ENCODE measurements around the gene PRKN. TPM values are rescaled to one million over a fixed set of nuclear protein-coding genes. Genes with fewer than 3 reads are reported as not detected.

Gene PRKN
- total RNA-seq, 1 experiment from 2014 or later = 0.46 TPM

- POLR2A ChIA-PET = no interaction called here
- no peak overlapping the region for H3K27ac ChIP-seq (ENCODE audit: low read length)
- ATAC-seq = no peak
- no peaks in the 10 kb centered on the region for H3K9me3 ChIP-seq (ENCODE audit: control insufficient read depth, insufficient read depth, low read depth, low read length)
- CTCF ChIA-PET = no interaction called here
- H3K36me3 ChIP-seq (ENCODE audit: control insufficient read depth, insufficient read depth, low read length) = no peaks in the 10 kb centered on the region
- H3K27me3 ChIP-seq (ENCODE audit: control insufficient read depth, insufficient read depth, low read length) = no peaks in the 10 kb centered on the region
- TF ChIP-seq POLR2AphosphoS5 (IDR thresholded peaks at IDR 0.05; ENCODE audit: low read depth, low read length) (no peak), CTCF (IDR thresholded peaks at IDR 0.05) (no peak), TCF7L2 (IDR thresholded peaks at IDR 0.05; ENCODE audit: low read depth, low read length) (no peak), REST (IDR thresholded peaks at IDR 0.05; ENCODE audit: insufficient read depth in 1 of 2, low read depth in 2 of 2, low read length in 1 of 2) (no peak)
- H3K4me3 ChIP-seq (ENCODE audit: low read depth in 2 of 2, low read length in 2 of 2) = no peak overlapping the region
- in situ Hi-C loops (cut with HindIII; ENCODE audit: low pct_unique_long_range_greater_than_20kb, low sequenced_read_pairs) (no loop called here), intact Hi-C loops (cut with micrococcal nuclease; ENCODE audit: unreplicated experiment) (no loop called here)
- no TSS peak for BruUV-seq (replicated peaks)
- H3K4me1 ChIP-seq (ENCODE audit: control insufficient read depth, insufficient read depth, low read length) = no peaks in the 10 kb centered on the region
- no peak for DNase-seq (ENCODE audit: low read depth, low spot score)
Measured at GRCh38 chr6:162489101-162489976, 238.2 kb downstream of the PRKN start.

- no peak overlapping the region for H3K4me3 ChIP-seq (ENCODE audit: low read depth in 2 of 2, low read length in 2 of 2)
- no peaks in the 10 kb centered on the region for H3K27me3 ChIP-seq (ENCODE audit: control insufficient read depth, insufficient read depth, low read length)
- H3K36me3 ChIP-seq (ENCODE audit: control insufficient read depth, insufficient read depth, low read length) = no peaks in the 10 kb centered on the region
- no peak for TF ChIP-seq TCF7L2 (IDR thresholded peaks at IDR 0.05; ENCODE audit: low read depth, low read length)
- TF ChIP-seq REST (IDR thresholded peaks at IDR 0.05; ENCODE audit: insufficient read depth in 1 of 2, low read depth in 2 of 2, low read length in 1 of 2) = no peak
- no peak for TF ChIP-seq POLR2AphosphoS5 (IDR thresholded peaks at IDR 0.05; ENCODE audit: low read depth, low read length)
- TF ChIP-seq SIN3A (IDR thresholded peaks at IDR 0.05; ENCODE audit: borderline replicate concordance, insufficient read depth, low read depth, low read length) = no peak
- no peak for TF ChIP-seq CTCF (IDR thresholded peaks at IDR 0.05)
- CTCF ChIA-PET = no interaction called here
- BruUV-seq (replicated peaks) = no TSS peak
- POLR2A ChIA-PET = no interaction called here
- intact Hi-C loops (cut with micrococcal nuclease; ENCODE audit: unreplicated experiment) = no loop called here
- ATAC-seq (no peak), DNase-seq (ENCODE audit: low read depth, low spot score) (no peak)
- in situ Hi-C loops (cut with HindIII; ENCODE audit: low pct_unique_long_range_greater_than_20kb, low sequenced_read_pairs) = no loop called here
- no peaks in the 10 kb centered on the region for H3K9me3 ChIP-seq (ENCODE audit: control insufficient read depth, insufficient read depth, low read depth, low read length)
- no peaks in the 10 kb centered on the region for H3K4me1 ChIP-seq (ENCODE audit: control insufficient read depth, insufficient read depth, low read length)
- no peak overlapping the region for H3K27ac ChIP-seq (ENCODE audit: low read length)
Measured at GRCh38 chr6:162488444-162488843, 239.1 kb downstream of the PRKN start.
